AG08395 (cell line): ENCODE measurements around the gene BRAT1.
A peak's percentile ranks its signal among the peaks of the same experiment; 100 is the strongest.

Experiments
- DNase-seq: peaks from one replicate; pipeline ENCODE4 v3.0.0; 2012; ENCODE audit warnings: mixed read lengths, low spot score

BRAT1 gene

DNA sequence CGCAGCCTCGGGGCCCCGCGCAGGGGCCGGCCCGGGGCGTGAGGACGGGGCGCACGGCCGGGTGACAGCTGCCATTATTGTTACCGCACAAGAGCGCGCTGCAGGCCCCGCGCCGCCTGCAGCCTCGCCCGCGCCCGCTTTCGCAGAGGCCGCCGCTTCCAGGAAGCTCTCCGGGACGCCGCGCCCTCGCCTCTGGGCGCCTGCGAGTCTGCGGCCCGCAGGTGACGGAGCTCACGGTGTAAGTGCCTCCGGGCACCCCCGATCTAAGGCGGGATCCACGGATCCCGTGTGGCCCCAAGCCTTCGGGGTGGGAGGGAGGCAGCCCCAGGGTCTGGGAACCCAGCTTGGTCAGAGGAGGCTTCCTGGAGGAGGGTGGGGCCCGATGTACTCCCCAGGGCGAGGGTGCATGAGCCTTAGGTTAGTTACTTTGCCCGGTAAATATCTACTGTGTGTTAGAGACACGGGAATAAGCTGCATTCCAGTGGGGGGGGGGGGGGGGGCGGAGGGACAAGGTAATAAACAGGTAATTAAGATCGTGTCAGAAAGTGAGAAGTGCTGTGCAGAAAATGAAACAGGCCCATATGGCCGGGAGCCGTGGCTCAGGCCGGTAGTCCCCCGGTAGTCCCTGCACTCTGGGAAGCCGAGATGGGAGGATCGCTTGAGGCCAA is 4.1 kb upstream of the BRAT1 start:
- DNase-seq: no peak

DNA sequence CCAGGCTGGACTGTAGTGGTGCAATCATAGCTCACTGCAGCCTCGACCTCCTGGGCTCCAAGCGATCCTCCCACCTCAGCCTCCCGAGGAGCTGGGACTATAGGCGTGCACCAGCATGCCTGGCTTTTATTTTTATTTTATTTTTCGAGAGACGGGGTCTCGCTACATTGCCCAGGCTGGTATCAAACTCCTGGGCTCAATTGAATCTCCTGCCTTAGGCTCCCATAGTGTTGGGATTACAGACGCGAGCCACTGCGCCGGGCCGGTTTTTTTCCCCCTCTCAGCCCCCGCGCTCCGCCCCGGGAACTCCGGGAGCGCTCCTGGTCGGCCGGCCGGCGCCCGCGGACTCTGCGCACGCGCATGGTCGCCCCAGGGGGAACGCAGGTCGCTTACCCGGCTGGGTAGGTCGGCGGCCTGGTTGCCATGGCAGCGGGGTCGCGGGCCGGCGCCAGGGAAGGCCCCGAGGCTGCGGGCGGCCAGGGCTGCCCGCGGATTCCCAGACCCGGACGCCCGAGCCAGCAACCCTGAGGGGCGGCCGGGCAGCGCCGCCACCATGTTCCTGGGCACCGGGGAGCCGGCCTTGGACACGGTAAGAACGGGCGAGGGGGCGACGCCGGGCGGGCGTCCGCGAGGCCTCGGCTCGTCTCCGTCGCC is 3.4 kb upstream of the BRAT1 start, which contains the start of gene IQCE:
Gene IQCE, plus strand, starts transcription at position 351 of the 654 bp plus-strand sequence. Its CDS starts 203 bp downstream, at position 554.
- DNase-seq: peak; percentile 96

DNA sequence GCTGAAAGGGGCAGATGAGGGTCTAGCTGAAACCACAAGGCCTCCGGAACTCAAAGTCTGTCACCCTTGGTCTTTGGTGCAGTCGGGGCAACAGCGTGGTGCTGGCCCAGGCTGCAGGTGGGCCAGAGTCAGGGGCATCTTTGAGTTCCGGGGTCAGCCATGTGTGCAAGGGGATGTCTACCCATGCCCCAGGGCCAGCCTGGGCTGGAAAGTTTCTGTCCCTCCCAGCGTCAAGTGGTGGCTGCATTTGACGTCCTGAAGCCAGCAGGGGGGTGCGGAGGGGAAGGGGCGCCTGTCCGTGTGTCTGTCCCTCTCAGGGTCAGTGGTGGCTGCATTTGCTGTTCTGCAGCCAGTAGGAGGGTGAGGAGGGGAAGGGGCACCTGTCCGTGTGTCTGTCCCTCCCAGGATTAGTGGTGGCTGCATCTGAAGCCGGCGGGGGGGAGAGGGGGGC is 638 bp downstream of the BRAT1 start:
- no peak for DNase-seq

DNA sequence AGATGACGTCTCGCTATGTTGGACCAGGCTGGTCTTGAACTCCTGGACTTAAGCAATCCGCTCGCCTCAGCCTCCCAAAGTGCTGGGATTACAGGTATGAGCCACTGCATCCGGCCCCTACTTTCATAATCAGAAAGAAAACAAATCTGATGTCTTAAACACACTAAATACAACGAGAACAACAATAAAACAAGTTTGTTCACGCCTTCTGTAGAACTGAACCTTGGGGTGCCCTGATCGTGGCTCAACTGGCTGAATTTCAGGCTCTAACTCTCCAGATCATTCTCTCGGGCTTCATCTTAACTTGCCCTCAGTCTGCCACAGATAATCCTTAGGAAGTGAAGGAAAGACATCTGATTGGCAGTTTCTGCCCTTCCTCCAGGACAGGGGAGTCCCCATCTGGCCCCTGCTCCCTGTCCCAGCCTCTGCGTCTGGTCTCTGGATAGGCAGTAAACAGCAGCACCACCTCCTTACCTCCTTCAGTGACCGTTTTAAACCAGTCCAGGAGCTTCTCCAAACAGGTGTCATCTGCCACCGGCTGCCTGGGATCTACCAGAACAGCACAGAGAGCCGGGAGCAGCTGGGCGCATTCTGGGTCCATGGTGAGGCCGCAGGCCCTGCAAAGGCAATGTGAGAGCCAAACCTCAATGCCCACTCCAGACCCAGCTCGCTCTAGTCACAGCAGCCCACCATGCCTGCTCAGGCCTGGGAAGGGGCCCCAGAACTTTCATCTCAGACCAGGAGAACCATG is 1.3 kb downstream of the BRAT1 start:
- DNase-seq: no peak

DNA sequence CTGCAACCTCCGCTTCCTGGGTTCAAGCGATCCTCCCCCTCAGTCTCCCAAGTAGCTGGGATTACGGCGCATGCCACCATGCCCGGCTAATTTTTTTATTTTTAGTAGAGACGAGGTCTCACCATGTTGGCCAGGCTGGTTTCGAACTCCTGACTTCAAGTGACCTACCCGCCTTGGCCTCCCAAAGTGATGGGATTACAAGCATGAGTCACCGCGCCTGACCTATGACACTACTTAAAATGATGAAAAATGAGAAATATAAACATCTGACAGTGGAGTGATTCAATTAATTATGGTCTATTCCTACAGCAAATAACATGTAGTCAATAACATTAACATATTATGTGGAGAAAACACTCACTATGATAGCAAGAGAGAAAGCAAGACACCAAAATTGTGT is 2.2 kb downstream of the BRAT1 start:
- no peak for DNase-seq

DNA sequence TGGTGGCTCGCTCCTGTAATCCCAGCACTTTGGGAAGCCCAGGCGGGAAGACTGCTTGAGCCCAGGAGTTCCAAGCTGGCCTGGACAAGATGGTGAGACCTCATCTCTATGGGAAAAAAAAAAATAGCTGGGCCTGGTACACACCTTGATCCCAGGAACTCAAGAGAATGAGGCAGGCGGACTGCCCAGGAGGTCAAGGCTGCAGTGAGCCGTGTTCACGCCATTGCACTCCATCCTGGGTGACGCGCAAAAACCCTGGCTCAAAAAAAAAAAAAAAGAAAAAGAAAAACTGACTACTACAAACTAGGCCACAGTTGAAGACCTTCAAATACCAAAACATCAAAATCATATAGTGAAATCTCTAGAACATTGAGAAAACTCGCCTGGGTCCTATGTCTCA is 3.9 kb downstream of the BRAT1 start:
- no peak for DNase-seq

DNA sequence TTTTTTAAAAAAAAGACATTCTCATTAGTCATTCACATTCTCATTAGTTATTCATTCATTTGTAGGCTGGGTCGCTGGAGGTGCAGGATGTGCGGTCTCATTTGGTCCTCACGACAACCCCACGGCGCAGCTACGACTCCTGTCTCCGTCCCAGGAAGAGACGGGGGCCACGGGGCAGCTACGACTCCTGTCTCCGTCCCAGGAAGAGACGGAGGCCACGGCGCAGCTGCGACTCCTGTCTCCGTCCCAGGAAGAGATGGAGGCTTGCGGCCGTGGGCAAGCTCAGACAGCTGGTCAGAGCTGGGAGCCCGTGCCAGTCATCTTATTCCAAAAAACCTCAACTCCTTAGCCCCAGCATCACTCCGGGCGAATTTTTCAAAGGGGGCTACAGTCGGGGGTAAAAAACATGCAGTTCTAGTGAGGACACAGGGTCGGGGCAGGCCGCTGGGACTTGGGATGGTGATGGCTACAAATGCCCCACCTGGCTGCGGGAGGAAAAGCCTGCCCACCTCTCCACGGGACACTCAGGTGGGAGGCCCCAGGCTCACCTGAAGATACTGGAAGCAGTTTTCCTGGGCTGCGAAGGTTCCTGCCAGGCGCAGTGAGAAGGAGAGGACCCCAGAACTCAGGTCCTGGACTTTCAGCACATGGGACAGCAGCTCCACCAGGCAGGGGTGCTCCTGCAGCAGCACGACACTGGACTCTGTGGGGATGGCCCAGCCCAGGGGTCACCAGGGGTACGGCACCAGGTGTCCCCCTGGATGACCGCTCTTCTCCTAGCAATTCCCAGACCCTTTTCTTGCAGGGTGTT is 8.3 kb downstream of the BRAT1 start:
- DNase-seq: no peak

DNA sequence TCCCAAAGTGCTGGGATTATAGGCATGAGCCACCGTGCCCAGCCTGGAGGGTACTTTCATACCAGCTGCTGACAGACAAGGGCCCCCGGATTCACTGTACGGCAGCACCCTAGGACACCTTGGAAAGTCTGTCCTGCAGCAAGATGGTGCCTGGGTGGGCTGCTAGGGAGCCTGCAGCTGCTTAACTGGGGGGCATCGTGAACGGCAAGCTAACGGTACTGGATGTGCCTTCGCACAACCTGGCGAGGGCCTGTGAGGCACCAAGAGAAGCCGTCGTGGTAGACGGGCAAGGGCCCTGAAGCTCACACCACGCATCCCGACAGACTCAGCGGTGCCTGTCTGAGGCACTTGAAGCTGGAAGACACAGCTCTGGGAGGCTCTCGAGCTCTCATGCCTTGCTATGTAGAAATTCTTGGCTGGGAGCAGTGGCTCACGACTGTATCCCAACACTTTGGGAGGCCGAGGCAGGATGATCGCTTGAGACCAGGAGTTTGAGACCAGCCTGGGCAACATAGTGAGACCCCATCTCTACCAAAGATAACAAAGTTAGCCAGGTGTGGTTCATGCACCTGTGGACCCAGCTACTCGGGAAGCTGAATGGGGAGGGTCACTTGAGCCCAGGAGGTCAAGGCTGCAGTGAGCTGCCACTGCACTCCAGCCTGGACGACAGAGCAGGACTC is 9.4 kb downstream of the BRAT1 start:
- no peak for DNase-seq

DNA sequence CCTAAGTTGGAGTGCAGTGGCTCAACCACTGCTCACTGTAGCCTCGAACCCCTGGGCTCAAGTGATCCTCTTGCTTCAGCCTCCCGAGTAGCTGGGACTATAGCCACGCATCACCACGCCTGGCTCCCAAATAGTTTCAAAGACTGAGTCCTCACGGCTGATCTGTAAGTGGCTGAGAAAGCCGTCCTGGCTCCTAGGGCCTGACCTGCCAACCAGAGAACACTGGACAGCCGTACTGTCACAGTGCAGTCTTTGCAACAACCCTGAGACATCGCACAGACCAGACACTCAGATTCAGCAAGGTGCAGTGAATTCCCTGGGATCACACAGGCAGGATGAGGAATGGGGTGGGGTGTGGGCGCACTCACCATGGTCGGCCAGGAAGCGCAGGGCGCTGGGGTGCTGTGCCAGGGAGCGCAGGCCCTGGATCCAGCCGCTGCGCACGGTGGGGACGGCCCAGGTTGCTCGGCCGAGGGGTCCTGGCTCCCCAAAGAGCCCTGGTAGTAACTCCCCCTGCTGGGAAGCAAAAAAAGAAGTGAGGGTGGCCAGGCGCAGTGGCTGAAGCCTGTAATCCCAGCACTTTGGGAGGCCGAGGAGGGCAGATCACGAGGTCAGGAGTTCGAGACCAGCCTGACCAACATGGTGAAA is 10.7 kb downstream of the BRAT1 start:
- DNase-seq: peak; percentile 1

DNA sequence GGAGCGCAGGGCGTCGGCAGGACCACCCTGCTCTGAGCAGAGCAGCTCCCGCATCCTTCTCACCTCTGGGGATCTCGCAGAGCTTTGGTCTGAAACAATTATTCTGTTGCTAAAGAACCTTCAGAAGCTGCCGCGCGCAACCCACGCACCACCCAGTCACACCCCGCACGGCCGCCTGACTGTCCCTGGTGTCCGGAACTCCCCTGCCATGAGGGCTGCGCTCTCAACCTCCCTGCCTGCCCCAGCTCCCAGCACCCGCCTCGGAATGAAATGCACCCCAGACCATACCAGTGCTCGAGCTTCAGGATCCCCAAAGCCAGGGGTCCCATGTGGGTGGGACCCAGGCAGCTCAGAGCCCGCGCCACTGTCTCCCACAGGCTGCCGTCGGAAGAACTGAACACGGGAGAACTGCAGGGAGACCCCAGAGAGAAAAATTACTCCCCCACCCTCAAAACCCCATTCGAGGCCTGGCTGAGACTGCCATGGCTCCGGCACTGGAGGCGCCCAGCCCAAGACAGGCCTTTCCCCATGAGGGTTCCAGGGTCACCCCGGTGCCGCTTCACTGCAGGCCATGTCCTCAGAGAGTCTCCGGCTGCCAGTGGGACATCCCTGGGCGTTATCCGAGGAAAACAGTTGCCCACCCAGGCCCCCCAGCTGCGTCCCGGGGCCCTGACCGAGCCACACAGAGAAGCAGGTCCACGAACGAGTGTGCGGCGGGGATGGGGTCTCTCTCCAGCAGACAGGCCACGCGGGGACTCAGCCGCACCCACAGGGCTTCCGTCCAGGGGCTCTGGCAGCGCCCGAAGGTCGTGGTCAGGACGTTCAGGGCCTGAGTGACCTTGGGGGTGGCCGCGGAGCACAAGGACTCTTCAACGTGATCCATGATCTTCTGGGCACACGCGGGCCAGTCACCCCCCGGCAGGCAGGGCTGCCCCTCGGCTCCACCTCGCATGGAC is 12.1 kb downstream of the BRAT1 start:
- peak; percentile 1 for DNase-seq

DNA sequence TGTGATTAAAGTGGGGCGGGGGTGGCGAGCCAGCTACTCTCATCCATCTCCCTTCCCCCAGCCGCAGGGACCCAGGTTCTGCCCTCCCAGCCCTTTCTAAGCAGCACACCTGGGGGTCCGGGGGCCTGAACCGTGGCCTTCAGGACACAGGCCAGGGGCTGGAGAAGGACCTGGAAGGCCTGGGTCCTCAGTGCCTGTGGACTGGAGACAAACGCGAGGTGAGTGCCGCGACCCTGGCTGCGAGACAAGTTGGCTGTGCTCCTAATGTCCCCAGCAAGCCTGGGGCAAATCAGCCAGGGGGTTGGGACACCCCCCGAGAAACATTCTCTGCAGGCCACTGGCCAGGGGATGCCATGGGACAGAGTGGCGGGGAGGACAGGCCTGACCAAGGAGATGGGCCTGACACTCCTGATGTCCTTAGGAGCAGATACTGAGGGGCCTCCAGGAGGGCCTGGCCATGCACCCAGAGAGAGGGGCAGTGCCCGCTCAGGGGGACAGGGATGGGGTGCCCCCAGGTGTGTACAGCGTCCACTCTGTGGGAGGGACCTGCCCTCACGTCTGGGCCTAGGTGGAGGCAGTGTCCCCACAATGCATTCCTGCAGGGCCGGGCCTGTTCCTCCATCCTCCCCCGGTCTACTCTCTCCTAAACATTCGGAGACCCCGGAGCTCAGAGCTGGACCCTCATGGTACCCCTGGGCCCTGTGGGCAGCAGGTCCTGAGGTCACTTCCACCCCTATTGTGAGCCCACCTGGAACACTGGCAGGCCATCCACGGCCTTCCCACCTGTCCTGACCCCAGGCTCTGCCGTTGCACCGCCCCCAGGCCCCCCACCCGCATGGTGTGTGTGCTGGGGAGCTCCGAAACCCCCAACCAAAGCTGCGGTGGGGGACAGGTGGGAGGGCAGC is 13.1 kb downstream of the BRAT1 start:
- DNase-seq: peak; percentile 2

DNA sequence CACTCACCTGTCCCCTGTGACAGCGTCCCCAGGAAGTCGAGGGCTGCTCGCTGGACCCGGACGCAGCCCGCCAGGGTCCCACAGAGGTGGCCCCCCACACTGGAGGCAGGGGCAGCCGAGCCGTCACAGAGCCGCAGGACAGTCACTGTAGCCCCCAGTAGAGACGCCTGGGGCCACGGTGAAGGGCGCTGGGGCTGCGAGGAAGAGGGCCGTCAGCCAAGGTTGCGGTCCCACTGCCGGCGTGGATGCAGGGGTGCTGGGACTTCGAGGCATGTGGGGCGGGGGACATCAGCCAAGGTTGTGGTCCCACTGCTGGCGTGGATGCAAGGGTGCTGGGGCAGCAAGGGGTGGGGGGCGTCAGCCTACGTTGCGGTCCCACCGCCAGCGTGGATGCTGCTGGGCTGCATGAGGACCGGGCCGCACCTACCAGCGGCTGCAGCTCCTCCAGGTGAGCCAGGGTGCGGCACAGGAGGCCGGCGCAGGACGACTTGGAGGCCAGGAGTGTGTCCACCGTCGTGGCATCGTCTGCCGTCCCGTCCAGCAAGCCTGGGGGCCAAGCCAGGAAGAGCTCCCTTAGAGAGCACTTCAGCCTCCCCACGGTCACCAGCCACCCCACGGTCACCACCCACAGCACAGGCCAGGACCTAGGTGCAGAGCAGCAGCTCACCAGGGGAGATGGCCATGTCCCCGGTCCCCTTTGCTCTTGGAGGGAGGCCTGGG is 13.9 kb downstream of the BRAT1 start:
- peak; percentile 1 for DNase-seq

DNA sequence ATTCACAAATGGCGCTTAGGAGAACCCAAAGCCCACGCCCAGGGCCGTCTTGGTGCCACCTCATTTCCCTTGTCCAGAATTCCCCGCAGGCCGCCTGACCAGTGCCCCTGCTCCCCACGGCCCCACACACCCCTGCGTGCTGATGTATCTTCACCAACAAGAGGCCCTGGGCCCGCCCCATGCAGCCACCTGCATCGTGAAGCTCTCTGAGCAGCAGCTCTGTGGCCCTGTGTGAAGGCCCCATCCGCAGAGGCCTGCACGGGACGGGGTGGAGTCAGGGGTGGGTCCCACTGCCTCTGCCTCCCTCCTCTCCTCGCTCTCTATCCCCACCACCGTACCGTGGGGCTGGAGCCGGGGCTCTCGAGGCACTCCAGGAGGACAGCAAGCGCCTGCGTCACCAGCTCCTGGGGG is 14.7 kb downstream of the BRAT1 start:
- DNase-seq: peak; percentile 1

DNA sequence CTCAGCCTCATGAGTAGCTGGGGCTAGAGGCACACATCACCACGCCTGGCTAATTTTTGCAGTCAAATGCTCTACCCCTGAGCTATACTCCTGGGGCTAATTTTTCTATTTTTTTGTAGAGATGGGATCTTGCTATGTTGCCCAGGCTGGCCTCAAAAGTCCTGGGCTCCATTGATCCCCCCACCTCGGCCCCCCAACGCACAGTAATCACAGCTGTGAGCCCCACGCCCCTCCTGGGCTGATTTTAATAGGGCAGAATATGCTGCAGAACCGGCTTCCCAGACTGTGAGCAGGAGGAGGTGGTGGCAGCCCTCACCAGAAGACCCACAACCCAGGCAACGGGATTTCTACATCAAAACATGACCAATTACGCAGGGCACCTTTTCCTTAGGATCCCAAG is 15.2 kb downstream of the BRAT1 start:
- no peak for DNase-seq

DNA sequence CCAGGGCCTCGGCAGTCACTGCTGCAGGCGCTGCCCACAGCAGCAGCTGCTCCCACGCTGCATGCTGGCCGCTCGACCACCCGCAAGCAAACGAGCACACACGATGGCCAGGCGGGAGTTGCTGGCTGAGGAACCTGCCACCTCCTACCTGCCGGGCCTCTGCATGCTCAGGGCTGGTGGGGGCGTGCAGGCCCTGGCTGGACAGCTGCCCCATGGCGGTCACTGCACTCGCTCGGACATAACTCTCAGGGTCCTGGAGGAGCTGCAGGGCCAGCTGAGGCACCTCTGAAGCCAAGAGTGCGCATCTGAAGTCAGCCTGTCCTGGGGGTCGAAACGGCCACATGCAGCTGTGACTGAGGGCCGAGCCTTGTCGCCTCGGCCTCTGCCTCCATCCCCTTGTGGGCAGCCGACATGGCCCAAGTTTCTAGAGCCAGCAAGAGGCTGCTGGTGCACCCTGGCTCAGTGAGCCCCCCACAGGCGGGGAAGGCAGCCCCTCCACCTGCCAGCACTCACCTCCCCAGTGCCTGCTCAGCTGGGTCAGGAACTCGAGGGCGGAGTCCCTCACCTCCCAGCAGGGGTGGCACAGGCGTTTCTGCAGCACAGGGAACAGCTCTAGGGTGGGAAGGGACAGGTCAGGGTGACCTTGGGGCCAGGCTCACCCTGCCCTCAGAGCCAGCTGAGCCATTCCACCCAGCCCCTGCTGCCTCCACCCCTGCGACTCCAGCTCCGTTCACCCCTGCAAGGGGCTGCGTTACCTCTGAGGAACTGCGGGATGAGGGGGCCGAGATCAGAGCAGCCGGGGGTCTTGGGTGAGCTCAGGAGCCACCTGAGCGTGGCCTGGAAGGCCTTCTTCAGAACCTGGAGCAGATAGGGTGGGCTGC is 16.1 kb downstream of the BRAT1 start:
- peak; percentile 1 for DNase-seq

DNA sequence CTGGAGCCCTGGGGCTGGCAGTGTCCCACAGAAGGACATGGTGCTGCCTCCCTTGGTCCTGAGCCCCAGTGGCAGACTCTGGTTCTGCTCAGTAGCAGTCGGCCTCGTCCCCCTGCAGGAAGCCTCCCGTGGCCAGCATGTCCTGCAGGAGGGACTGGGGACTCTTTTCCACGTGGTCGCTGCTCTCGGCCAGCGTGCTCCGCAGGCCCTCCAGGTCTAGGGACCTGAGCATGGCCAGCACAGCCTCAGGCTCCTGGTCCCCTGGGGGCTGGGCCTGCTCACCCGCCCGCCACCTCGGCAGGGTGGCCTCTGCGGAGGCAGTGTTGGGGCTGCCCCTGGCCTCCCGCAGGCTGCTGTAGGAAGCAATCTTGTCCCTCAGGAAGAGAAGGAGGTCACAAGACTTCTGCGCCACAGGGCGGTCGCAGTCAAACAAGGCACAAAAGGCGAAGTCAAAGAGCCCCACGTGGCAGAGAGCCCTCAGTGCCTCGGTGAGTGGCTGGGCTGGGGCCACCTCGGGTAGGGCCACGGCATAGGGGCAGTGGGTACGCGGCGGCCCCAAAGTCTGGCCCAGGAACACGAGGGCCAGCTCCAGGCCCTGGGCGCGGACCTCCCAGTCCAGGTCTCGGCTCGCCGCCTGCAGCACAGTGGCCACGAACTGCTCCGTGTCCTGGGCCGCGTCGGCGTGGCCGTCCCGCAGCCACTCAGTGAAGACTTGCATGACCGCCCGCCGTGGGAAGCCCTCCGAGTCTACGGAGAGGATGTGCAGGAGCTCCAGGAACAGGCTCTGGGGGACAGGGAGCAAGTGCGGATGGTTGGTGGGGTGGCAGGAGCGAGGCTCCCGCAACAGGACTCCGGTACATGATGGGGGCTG is 17.1 kb downstream of the BRAT1 start:
- DNase-seq: peak; percentile 3
